B cell (primary cell): Measurements from ENCODE around the gene HIBADH. TPM values are rescaled to one million over a fixed set of nuclear protein-coding genes. Genes with fewer than 3 reads are reported as not detected.

Source experiments
- ATAC-seq: fragments of 200-7000 bp; cut with Tn5 transposase; one replicate; pipeline ENCODE4 v1.10.0; 2021; ENCODE audit warnings: low read depth, mild to moderate bottlenecking, moderate number of reproducible peaks, moderate library complexity
- CTCF ChIA-PET: fragments of 350-600 bp; sonication (Branson Sonifier 250); formaldehyde crosslinking; loops from one replicate; lab custom pipeline; 2021; ENCODE audit warnings: antibody characterized with exemption, inconsistent platforms; lab: Charles Lee
- POLR2A ChIA-PET: fragments of 350-600 bp; sonication (Branson Sonifier 250); formaldehyde crosslinking; loops from one replicate; lab custom pipeline; 2021; ENCODE audit warnings: antibody characterized with exemption; lab: Charles Lee
- DNase-seq: peaks from one replicate; pipeline ENCODE4 v3.0.0; 2013
- H2AFZ ChIP-seq: 2 replicates; pipeline ENCODE4 v1.6.1; 2012; ENCODE audit warnings: mild to moderate bottlenecking, low read depth, low read length; ENCODE audit not compliant: insufficient read depth, poor library complexity, severe bottlenecking
- H3K27ac ChIP-seq, 2 donors: 1 replicate in 1 of 2; 2 replicates in 1 of 2; pipeline ENCODE4 v1.5.1; 2012 to 2013; ENCODE audit warnings: low read length in 2 of 2, mild to moderate bottlenecking in 2 of 2, moderate library complexity in 1 of 2
- H3K27me3 ChIP-seq, 4 experiments: fragments of 200-600 bp in 1 of 4; sonication (generic) in 1 of 4; replicated peaks in 1 of 4; 1 replicate in 2 of 4; 2 replicates in 2 of 4; pipeline versions ENCODE4 v1.6.1 to v1.7.0; 2013 to 2016; ENCODE audit warnings: low read length in 3 of 4, mild to moderate bottlenecking in 2 of 4, mixed read lengths in 1 of 4, moderate library complexity in 1 of 4; ENCODE audit not compliant: insufficient read depth in 4 of 4, control insufficient read depth in 3 of 4; ENCODE audit errors: control extremely low read depth in 1 of 4
- H3K36me3 ChIP-seq, 2 experiments: replicated peaks in 1 of 2; 1 replicate in 1 of 2; 2 replicates in 1 of 2; pipeline versions ENCODE4 v1.6.1 to v1.7.1; 2013; ENCODE audit warnings: low read length in 1 of 2; ENCODE audit not compliant: insufficient read depth in 2 of 2, control insufficient read depth in 1 of 2; ENCODE audit errors: control extremely low read depth in 1 of 2, extremely low read depth in 1 of 2
- H3K4me1 ChIP-seq, 2 donors: fragments of 200-600 bp in 1 of 2; sonication (generic) in 1 of 2; 1 replicate in 1 of 2; 2 replicates in 1 of 2; pipeline versions ENCODE4 v1.5.1 to v1.6.1; 2013 to 2017; ENCODE audit warnings: low read length in 2 of 2; ENCODE audit not compliant: control insufficient read depth in 2 of 2, insufficient read depth in 2 of 2
- H3K4me2 ChIP-seq: replicated peaks from 2 replicates; pipeline ENCODE3; 2012; ENCODE audit warnings: mild to moderate bottlenecking, low read depth, low read length; ENCODE audit not compliant: poor library complexity, severe bottlenecking
- H3K4me3 ChIP-seq, 5 experiments: fragments of 200-600 bp in 1 of 5; sonication (generic) in 1 of 5; 1 replicate in 3 of 5; 2 replicates in 2 of 5; pipeline versions ENCODE4 v1.5.1 to v1.7.0; 2011 to 2016; ENCODE audit warnings: low read length in 4 of 5, mild to moderate bottlenecking in 4 of 5, low read depth in 2 of 5, control low read depth in 1 of 5, moderate library complexity in 1 of 5; ENCODE audit not compliant: insufficient read depth in 1 of 5; ENCODE audit errors: control extremely low read depth in 1 of 5, extremely low read depth in 1 of 5
- H3K79me2 ChIP-seq: fragments of 200-600 bp; sonication (generic); one replicate; pipeline ENCODE4 v1.6.0; 2016; ENCODE audit warnings: low read length; ENCODE audit not compliant: control insufficient read depth, insufficient read depth
- H3K9ac ChIP-seq: fragments of 200-600 bp; sonication (generic); 2 replicates; pipeline ENCODE4 v1.6.1; 2017; ENCODE audit warnings: mild to moderate bottlenecking, low read length, moderate library complexity
- H3K9me3 ChIP-seq, 3 donors: one replicate each; pipeline versions ENCODE4 v1.6.1 to v1.7.1; 2013; ENCODE audit warnings: low read length in 2 of 3; ENCODE audit not compliant: control insufficient read depth in 2 of 3, insufficient read depth in 1 of 3; ENCODE audit errors: control extremely low read depth in 1 of 3
- H4K20me1 ChIP-seq: 2 replicates; pipeline ENCODE4 v1.6.0; 2012; ENCODE audit warnings: mild to moderate bottlenecking, low read length; ENCODE audit not compliant: insufficient read depth, control insufficient read depth, poor library complexity, severe bottlenecking
- H3K27ac Mint-ChIP-seq: one replicate; pipeline ENCODE4 v1.8.0; 2021; ENCODE audit warnings: mixed read lengths
- H3K27me3 Mint-ChIP-seq: one replicate; pipeline ENCODE4 v1.8.0; 2021; ENCODE audit warnings: mixed read lengths
- H3K4me1 Mint-ChIP-seq: one replicate; pipeline ENCODE4 v1.8.0; 2021; ENCODE audit warnings: mixed read lengths
- H3K4me3 Mint-ChIP-seq: one replicate; pipeline ENCODE4 v1.8.0; 2021; ENCODE audit warnings: mixed read lengths
- H3K9me3 Mint-ChIP-seq: one replicate; pipeline ENCODE4 v1.8.0; 2022; ENCODE audit warnings: mixed read lengths; ENCODE audit not compliant: insufficient read depth
- CTCF ChIP-seq: fragments of 200-600 bp; IDR thresholded peaks from one replicate; pipeline ENCODE4 v1.8.0; 2022; ENCODE audit warnings: antibody characterized with exemption, mild to moderate bottlenecking
- EZH2 ChIP-seq: IDR thresholded peaks from 2 replicates; pipeline ENCODE4 v1.6.1; 2012; ENCODE audit warnings: borderline replicate concordance, low read depth, mild to moderate bottlenecking, moderate library complexity, low read length; ENCODE audit not compliant: insufficient read depth, poor library complexity, severe bottlenecking
- WGBS: methylation state at CpG from one replicate; pipeline ENCODE4 v1.1.5; 2013; ENCODE audit warnings: missing lambda C conversion rate; ENCODE audit not compliant: insufficient coverage; 5-methylcytosine and 5-hydroxymethylcytosine counted together
- intact Hi-C: fragments of 100-400 bp; cut with micrococcal nuclease; formaldehyde crosslinking; loops from one replicate; pipeline ENCODE4 v1.10.0; 2022
- polyA plus RNA-seq: library from polyadenylated mRNA; depleted of rRNA; stranded (reverse); fragments of >200 nt; gene quantifications from 2 replicates; pipeline ENCODE4 v1.2.3, GENCODE V29; 2012
- total RNA-seq, 2 donors: library from RNA; stranded (reverse); fragments of 120-200 nt in 1 of 2; gene quantifications; 1 replicate in 1 of 2; 2 replicates in 1 of 2; pipeline versions ENCODE4 v1.2.3 to v1.2.4, GENCODE V29; 2013 to 2022

HIBADH gene
- total and polyA plus RNA-seq, 2 donors (not counting 1 experiment from before 2014, with no cell fraction given): 6.9 to 14.1 TPM

GRCh38 chr7:27647046-27647445 is 15.6 kb downstream of the HIBADH start:
- H3K4me1 Mint-ChIP-seq: no peaks in the 10 kb centered on the region

GRCh38 chr7:27642271-27642670 is 20.4 kb downstream of the HIBADH start:
- Histone ChIP-seq H3K36me3 (peaks cover 0 to under 1% of the 10 kb centered on the region in 2 experiments), H3K79me2 (no peaks in the 10 kb centered on the region), H3K4me2 (no peak overlapping the region), H3K4me1 (no peaks in the 10 kb centered on the region), H4K20me1 (no peaks in the 10 kb centered on the region), H3K27ac (no peak overlapping the region), H2AFZ (no peak overlapping the region), H3K9ac (no peak overlapping the region), H3K27me3 (no peaks in the 10 kb centered on the region), H3K4me3 (no peak overlapping the region), H3K9me3 (no peaks in the 10 kb centered on the region)
- ATAC-seq (no peak), DNase-seq (no peak)
- ChIA-PET CTCF (interaction anchor here (0.7 kb wide), 1 partner anchor 12 kb away, joined by 4 read pairs; no protein-coding TSS in a partner anchor), POLR2A (interaction anchor here (0.9 kb wide), 1 partner anchor 10 kb away, joined by 3 read pairs; no protein-coding TSS in a partner anchor)
- intact Hi-C loops: no loop called here
- Mint-ChIP-seq H3K27me3 (no peaks in the 10 kb centered on the region), H3K4me1 (peaks cover 11% of the 10 kb centered on the region), H3K4me3 (no peak overlapping the region), H3K27ac (no peak overlapping the region), H3K9me3 (no peaks in the 10 kb centered on the region)
- TF ChIP-seq EZH2: no peak
- TF ChIP-seq CTCF: no peak
- WGBS: no CpG with 5 or more reads among the region's 2 CpGs

More at GRCh38 chr7:27647046-27647445, 15.6 kb downstream of the HIBADH start:
- intact Hi-C loops: no loop called here
- 98% methylated on average over 6 of the region's 9 CpGs for WGBS
- Histone ChIP-seq H3K27ac (no peak overlapping the region), H3K4me2 (no peak overlapping the region), H3K36me3 (peaks cover 0 to 14% of the 10 kb centered on the region in 2 experiments), H3K9me3 (no peaks in the 10 kb centered on the region), H2AFZ (no peak overlapping the region), H3K4me1 (no peaks in the 10 kb centered on the region), H3K79me2 (no peaks in the 10 kb centered on the region), H3K4me3 (no peak overlapping the region), H3K27me3 (no peaks in the 10 kb centered on the region), H3K9ac (no peak overlapping the region), H4K20me1 (no peaks in the 10 kb centered on the region)
- Mint-ChIP-seq H3K27me3 (no peaks in the 10 kb centered on the region), H3K27ac (no peak overlapping the region), H3K9me3 (no peaks in the 10 kb centered on the region), H3K4me3 (no peak overlapping the region)
- no peak for TF ChIP-seq EZH2
- TF ChIP-seq CTCF: no peak
- POLR2A ChIA-PET: no interaction called here
- no peak for ATAC-seq
- CTCF ChIA-PET: no interaction called here
- no peak for DNase-seq
